HFF-Myc (cell line): ENCODE data around the gene PDIA5.
"Not testable (repeated sequence)": the region's sequence is repeated elsewhere in the genome, so short reads cannot be mapped to it uniquely, and the experiment has no call there.

ENCODE experiments used
- DNase-seq: peaks from one replicate; pipeline ENCODE4 v3.0.0-alpha.2; 2011; ENCODE audit warnings: low read depth; ENCODE audit errors: extremely low read depth
- H3K4me3 ChIP-seq: replicated peaks from 2 replicates; pipeline ENCODE4 v1.5.1; 2011; ENCODE audit warnings: low read depth, mild to moderate bottlenecking, control low read depth, low read length
- TF ChIP-seq, protein P1 (sequence below): IDR thresholded peaks from 2 replicates; pipeline ENCODE4 v1.5.1; 2012; ENCODE audit warnings: mild to moderate bottlenecking, low read depth, low read length, control low read depth; ENCODE audit errors: missing control alignments

PDIA5 gene

DNA sequence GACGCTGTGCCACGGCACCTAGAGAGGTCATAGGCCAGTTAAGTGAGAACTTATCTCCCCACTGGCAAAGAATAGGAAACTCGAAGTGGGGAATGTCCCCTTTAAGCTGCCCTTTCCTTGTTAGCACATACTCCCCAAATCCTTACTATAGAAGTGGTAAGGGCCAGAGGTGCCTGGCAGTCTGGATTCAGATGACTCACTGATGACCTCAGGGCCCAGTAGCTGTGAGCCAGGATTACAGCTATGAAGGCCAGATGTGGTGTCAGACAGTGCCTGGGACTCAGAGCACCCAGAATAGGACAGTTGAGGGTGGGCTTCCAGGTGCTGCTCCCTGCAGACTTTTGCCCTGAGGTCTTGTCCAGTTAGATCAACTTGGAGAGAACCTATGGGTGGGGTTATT is 37.7 kb downstream of the PDIA5 start:
- TF ChIP-seq, protein P1, sequence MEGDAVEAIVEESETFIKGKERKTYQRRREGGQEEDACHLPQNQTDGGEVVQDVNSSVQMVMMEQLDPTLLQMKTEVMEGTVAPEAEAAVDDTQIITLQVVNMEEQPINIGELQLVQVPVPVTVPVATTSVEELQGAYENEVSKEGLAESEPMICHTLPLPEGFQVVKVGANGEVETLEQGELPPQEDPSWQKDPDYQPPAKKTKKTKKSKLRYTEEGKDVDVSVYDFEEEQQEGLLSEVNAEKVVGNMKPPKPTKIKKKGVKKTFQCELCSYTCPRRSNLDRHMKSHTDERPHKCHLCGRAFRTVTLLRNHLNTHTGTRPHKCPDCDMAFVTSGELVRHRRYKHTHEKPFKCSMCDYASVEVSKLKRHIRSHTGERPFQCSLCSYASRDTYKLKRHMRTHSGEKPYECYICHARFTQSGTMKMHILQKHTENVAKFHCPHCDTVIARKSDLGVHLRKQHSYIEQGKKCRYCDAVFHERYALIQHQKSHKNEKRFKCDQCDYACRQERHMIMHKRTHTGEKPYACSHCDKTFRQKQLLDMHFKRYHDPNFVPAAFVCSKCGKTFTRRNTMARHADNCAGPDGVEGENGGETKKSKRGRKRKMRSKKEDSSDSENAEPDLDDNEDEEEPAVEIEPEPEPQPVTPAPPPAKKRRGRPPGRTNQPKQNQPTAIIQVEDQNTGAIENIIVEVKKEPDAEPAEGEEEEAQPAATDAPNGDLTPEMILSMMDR, result no peak
- no peak overlapping the region for H3K4me3 ChIP-seq
- DNase-seq, result peak; percentile 41

DNA sequence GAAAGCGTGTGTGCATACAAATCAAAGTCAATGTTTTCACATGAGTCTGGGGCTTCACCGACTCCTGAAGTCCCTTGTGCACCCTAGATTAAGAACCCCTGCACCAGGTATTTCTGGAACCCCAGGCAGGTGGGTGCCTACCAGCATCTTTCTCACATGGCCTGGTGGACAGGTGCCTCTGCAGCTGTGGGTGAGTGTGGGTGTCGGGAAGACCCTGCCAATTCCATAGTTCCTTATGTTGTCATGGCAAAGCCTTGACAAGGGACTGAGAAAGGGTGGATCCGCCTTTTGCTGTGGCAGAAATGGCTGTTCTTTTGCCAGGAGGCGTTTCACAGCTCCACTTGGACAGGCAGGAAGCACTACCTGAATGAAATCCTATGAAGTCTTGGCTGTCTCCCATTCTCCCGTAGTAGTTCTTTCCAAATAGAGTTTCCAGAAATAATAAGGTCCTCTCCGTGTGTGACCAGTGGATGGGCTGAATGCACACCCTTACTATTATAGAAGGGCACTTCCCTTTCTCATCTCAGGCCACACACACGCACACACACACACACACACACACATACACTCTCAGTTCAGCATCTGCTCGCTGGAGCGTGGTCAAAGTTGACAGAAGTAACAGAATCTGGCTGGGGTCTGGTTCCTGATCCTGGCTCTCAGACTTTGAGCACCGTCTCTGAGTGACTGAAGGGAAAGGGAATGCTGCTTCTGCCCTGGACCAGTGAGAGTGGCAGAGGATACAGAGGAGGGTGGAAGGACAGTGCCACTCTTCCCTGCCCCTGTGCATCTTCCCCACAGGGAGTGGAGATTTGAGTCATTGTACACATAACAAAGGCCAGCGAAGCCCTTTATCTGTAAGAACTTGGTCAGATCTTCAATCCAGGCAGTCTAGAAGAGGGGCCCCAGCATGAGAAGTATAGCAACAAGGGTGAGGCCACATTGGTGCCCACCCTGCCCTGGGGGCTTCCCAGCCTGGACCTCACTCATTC is 38.7 kb downstream of the PDIA5 start:
- DNase-seq, result no peak
- no peak overlapping the region for H3K4me3 ChIP-seq
- TF ChIP-seq, protein P1, result no peak

DNA sequence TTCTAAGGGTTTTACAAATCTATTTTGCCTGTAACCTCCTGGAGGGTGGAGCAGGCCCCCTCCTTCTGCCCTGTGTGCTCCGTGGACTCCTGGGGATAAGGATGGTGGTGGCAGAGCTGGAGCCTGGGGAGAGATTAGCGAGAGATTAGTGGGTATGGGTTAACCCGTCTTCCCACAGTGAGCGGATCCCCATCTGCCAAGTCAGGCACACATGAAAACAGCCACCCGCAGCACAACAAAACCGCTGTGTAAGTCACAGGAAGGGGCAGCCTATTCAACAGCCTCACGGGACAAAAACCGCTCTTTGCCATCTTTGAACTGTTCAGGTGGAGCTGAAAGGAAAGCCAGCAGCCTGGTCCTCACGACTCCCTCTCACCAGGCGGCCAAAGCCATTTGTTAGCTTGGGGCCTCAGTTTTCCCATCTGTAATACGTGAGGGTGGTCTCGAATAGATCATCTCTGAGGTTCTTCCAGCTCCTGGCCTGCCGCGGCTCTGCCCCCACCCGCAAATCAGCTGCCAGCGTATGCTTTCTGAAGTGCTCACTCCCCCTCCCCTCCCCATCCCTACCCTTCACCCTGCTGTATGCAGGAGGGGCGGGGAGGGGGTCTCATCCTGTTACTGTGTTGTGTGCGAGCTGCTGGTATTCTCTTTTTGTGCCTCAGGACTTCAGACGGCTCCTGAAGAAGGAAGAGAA is 43.6 kb downstream of the PDIA5 start:
- DNase-seq, result no peak
- no peak overlapping the region for H3K4me3 ChIP-seq
- TF ChIP-seq, protein P1, result no peak

DNA sequence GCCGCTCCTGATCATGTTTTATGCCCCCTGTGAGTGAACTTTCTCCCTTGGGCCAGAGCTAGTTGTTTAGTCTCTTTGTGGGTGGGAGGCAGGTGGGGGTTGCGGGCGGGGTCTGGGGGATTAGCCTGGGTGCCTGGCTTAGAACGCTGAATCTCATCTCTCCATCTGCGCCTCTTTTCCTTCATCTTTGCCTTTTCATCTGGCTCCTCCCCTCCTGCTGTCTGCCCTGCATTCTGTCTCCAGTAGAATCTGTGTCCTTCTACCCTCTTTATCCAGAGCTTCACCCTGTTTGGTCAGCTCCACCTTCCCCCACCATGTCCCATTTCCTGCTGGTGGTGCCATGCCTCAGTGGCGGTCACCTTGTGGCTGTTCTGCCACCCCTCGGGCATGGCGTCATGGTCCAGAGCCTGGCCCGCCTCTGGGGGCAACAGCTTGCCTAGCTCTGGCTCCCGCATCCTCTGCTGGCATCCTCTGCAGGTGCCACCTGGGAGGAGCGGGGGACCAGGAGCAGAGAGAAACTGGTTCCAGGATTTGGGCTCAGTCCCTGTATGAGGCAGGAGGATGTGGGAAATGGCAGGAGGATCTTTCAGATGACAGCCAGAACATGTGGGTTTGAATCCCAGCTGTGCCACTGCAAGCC is 44.3 kb downstream of the PDIA5 start:
- DNase-seq, result no peak
- TF ChIP-seq, protein P1, result no peak
- no peak overlapping the region for H3K4me3 ChIP-seq

DNA sequence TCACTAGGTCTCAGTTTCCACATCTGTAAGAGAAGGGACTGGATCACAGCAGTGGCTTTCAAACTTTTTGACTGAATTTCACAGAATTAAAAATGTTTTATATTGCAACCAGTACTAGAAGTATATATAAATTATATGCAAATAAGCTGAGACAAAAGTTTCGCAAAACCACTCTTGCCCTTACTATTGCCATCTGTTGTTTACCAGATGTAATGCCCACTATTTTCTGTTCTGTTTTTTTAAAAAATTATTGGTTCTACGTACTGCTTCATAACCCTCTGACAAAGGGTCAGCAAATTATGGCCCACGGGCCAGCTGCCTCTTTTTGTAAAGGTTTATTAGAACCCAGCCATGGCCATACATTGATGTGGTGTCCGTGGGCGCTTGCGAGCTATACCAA is 44.8 kb downstream of the PDIA5 start:
- TF ChIP-seq, protein P1, result no peak
- DNase-seq, result no peak
- no peak overlapping the region for H3K4me3 ChIP-seq

DNA sequence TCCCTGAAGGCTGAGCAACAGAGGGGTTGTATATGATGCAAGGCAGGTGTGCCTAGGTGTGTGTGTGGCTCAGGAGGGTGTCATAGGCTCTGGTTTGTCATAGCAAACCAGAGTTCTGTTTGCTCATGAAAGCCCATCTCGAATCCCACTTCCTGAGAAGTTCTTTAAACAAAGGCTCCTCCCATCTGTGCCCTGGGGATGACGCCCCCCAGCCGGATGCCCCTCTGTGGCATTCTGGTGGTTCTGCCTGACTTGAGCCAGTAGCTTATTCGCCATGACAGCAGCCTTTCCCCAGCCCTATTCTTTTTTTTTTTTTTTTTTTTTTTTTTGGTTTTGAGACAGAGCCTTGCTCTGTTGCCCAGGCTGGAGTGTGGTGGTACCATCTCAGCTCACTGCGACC is 45.4 kb downstream of the PDIA5 start:
- TF ChIP-seq, protein P1, result no peak
- H3K4me3 ChIP-seq, result no peak overlapping the region
- no peak for DNase-seq

DNA sequence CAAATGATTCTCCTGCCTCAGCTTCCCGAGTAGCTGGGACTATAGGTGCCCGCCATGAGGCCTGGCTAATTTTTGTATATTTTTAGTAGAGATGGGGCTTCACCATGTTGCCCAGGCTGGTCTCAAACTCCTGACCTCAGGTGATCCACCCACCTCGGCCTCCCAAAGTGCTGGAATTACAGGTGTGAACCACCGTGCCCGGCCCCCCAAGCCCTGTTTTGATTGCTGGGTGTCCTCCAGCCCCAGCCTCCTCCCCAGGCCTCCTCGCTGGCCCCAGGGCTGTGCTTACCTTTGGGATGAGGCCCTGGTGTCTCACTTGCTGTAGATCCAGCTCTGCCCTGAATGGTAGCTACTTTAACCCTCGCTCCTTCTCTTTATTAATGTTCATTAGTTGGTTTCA is 45.8 kb downstream of the PDIA5 start:
- DNase-seq, H3K4me3 ChIP-seq: not testable (repeated sequence)
